Retinal pigment epithelial cell (primary cell): ENCODE measurements around the gene RAD9A.

Experiments
- DNase-seq: peaks from one replicate; pipeline ENCODE4 v3.0.0-alpha.2; 2010; ENCODE audit warnings: low read depth
- H3K4me3 ChIP-seq: 2 replicates; pipeline ENCODE4 v1.5.1; 2011; ENCODE audit warnings: mild to moderate bottlenecking, low read length, control low read depth, moderate library complexity
- CTCF ChIP-seq: conservative IDR thresholded peaks from 2 replicates; pipeline ENCODE4 v1.5.1; 2011; ENCODE audit warnings: low read depth, low read length, control low read depth, inconsistent platforms

The RAD9A gene

GRCh38 chr11:67405196-67405567 lies 13.4 kb downstream of the RAD9A start:
- no peak for DNase-seq
- TF ChIP-seq CTCF: no peak
- H3K4me3 ChIP-seq: no peak overlapping the region

GRCh38 chr11:67405688-67406339 lies 14.0 kb downstream of the RAD9A start:
- H3K4me3 ChIP-seq: no peak overlapping the region
- TF ChIP-seq CTCF: no peak
- DNase-seq: no peak

- no peak for TF ChIP-seq CTCF
- no peak overlapping the region for H3K4me3 ChIP-seq
- no peak for DNase-seq
These were observed 14.7 kb downstream of the RAD9A start for GRCh38 chr11:67406420-67406968.

GRCh38 chr11:67406969-67407687 lies 15.3 kb downstream of the RAD9A start:
- peak; percentile 9 for TF ChIP-seq CTCF
- no peak for DNase-seq
- no peak overlapping the region for H3K4me3 ChIP-seq

- TF ChIP-seq CTCF: no peak
- no peak for DNase-seq
- H3K4me3 ChIP-seq: no peak overlapping the region
These were observed 15.9 kb downstream of the RAD9A start for GRCh38 chr11:67407688-67408163.

- H3K4me3 ChIP-seq: no peak overlapping the region
- no peak for TF ChIP-seq CTCF
- no peak for DNase-seq
These were observed 16.8 kb downstream of the RAD9A start for GRCh38 chr11:67408437-67409200.
